DOHH2 (cell line): ENCODE data around the gene CDC25B.

Source experiments
- CTCF ChIP-seq: fragments of 200-600 bp; sonication (generic); IDR thresholded peaks from one replicate; pipeline ENCODE4 v1.5.1; 2014; ENCODE audit warnings: antibody characterized with exemption, mild to moderate bottlenecking, low read depth, low read length; ENCODE audit not compliant: poor library complexity, severe bottlenecking
- EZH2phosphoT487 ChIP-seq: fragments of 200-600 bp; sonication (generic); IDR thresholded peaks from 2 replicates; pipeline ENCODE4 v1.6.1; 2017; ENCODE audit warnings: borderline replicate concordance, mild to moderate bottlenecking, antibody characterized with exemption, low read length, moderate library complexity, mixed read lengths

GRCh38 chr20:3826420-3826819 is 30.3 kb downstream of the CDC25B start:
- no peak for TF ChIP-seq CTCF
- TF ChIP-seq EZH2phosphoT487: no peak
